GM21825 (cell line): Measurements from ENCODE around the gene PGM2.
A peak's percentile ranks its signal among the peaks of the same experiment; 100 is the strongest.

Experiments used
- ATAC-seq: cut with Tn5 transposase; IDR thresholded peaks from one replicate; pipeline ENCODE4 v1.9.1; 2021; ENCODE audit warnings: mild to moderate bottlenecking, moderate library complexity; ENCODE audit not compliant: unreplicated experiment

Gene PGM2

GRCh38 chr4:37860266-37860665, 33.8 kb downstream of the PGM2 start:
- ATAC-seq: no peak

GRCh38 chr4:37862961-37863360, 36.5 kb downstream of the PGM2 start:
- no peak for ATAC-seq

- ATAC-seq: no peak
Measured at GRCh38 chr4:37864786-37865185, 38.3 kb downstream of the PGM2 start.

- ATAC-seq: no peak
Measured at GRCh38 chr4:37865450-37865849, 39.0 kb downstream of the PGM2 start.

- no peak for ATAC-seq
Measured at GRCh38 chr4:37867102-37867501, 40.6 kb downstream of the PGM2 start.

GRCh38 chr4:37868238-37868637, 41.8 kb downstream of the PGM2 start:
- no peak for ATAC-seq

GRCh38 chr4:37872310-37872988, 46.0 kb downstream of the PGM2 start:
- no peak for ATAC-seq

- no peak for ATAC-seq
Measured at GRCh38 chr4:37873386-37873785, 46.9 kb downstream of the PGM2 start.

GRCh38 chr4:37876156-37876555, 49.7 kb downstream of the PGM2 start:
- no peak for ATAC-seq

GRCh38 chr4:37879365-37879764, 52.9 kb downstream of the PGM2 start:
- no peak for ATAC-seq

- ATAC-seq: no peak
Measured at GRCh38 chr4:37881811-37882210, 55.3 kb downstream of the PGM2 start.

GRCh38 chr4:37882665-37883296, 56.3 kb downstream of the PGM2 start:
- no peak for ATAC-seq

GRCh38 chr4:37884855-37885487, 58.5 kb downstream of the PGM2 start:
- no peak for ATAC-seq

- ATAC-seq: no peak
Measured at GRCh38 chr4:37885496-37885895, 59.0 kb downstream of the PGM2 start.

GRCh38 chr4:37889849-37890800, 63.6 kb downstream of the PGM2 start:
- ATAC-seq: peak; percentile 8

GRCh38 chr4:37890801-37891259, 64.3 kb downstream of the PGM2 start, which contains the start of gene TBC1D1:
TBC1D1 (plus strand) TSS chr4:37891084; CDS start chr4:37902096, 11,012 bp downstream.
- ATAC-seq: peak; percentile 30

GRCh38 chr4:37891260-37892159, 65.0 kb downstream of the PGM2 start:
- ATAC-seq: peak; percentile 57

- peak; percentile 39 for ATAC-seq
Measured at GRCh38 chr4:37892641-37893040, 66.2 kb downstream of the PGM2 start.

GRCh38 chr4:37893164-37893563, 66.7 kb downstream of the PGM2 start:
- no peak for ATAC-seq

- ATAC-seq: no peak
Measured at GRCh38 chr4:37895271-37895670, 68.8 kb downstream of the PGM2 start.
